NCI-H2081 (cell line): ENCODE results near the gene ADAM11.

ENCODE experiments used
- DNase-seq, 2 experiments: peaks; one replicate each; lab custom pipeline; 2025; lab: John Stamatoyannopoulos, UW

ADAM11 gene

DNA sequence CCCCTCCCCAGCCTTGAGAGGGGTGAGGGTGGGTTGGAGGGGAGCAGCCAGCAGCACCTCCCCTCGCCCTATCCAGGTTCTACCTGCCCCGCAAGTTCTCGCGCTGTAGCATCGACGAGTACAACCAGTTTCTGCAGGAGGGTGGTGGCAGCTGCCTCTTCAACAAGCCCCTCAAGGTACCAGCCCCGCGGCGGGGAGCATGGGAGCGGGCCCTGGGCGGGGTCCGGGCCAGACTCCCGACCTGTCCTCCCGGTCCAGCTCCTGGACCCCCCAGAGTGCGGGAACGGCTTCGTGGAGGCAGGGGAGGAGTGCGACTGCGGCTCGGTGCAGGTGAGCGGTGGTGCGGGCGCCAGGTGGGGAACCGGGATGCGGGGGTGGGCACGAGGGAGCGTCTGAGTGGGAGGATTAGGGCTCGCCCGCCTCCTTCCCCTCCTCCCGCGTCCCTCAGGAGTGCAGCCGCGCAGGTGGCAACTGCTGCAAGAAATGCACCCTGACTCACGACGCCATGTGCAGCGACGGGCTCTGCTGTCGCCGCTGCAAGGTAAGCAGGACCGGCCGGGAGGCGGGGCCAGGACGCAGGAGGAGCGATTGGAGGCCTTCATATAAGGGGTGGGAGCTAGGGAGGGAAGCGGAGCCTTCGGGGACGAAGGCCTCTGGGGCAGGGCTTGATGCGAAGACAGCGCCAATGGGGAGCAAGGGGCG, 16.5 kb downstream of the ADAM11 start:
- peak; percentile 99 to 100 for DNase-seq

DNA sequence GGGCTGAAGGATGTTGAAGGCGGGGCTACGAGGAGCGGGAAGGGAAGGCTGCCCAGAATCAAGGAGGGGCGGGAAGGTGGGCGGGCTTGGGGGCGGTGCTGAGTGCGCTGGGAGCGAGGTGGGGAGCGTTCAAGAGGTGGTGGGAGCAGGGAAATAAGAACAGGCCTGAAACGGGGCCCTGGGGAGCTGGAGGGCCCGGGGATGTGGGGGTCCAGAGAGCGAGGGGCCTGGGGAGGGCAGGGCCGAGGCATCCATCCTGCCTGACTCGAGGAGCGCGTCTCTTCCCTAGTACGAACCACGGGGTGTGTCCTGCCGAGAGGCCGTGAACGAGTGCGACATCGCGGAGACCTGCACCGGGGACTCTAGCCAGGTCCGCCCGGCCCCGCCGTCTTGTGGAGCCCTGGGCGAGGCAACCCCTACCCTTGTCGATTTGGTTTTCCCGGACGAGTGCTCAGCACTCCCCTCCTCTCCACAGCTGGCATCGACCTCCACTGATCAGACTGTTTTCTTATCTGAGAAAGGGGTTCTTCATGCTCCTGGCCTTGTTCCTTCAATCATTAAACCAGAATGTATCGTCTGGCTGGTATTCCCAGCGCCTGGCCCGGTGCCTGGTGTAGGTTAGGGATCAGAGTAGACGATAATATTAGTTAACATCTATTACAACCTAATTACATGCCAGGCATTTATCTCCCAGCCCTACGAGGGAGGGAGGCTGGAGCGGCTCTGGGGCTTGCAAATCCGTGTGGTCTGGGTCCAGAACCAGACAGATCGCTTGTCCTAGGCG, 17.2 kb downstream of the ADAM11 start:
- DNase-seq = peak in 1 of 2 experiments; percentile 64

- no peak for DNase-seq
These were observed 18.0 kb downstream of the ADAM11 start for GRCh38 chr17:44776628-44777393.

- no peak for DNase-seq
These were observed 18.9 kb downstream of the ADAM11 start for GRCh38 chr17:44777394-44778348.

DNA sequence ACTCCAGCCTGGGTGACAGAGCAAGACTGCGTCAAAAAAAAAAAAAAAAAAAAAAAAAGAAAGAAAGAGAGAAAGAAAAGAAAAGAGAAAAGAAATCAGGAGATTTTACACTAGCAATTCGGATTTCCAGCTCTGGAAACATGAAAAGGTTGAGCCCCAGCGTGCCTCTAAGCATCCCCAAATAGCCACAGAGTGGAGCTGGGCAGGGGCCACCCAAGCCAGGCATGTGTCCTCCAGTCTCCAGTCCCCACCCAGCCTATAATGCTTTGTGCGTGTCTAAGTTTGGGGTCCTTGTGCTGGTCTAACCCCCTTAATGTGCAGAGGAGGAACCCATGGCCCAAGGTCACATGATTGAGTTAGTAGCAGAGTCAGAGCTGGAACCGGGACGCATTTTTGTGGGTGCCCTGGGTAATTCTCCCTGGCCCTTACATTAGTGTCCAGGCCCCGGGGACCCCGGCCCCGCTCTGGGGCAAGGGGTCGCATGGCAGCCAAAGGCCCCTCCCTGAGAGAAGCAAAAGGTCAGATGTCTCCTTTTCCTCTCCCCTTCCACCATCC, 19.9 kb downstream of the ADAM11 start:
- DNase-seq = no peak

DNA sequence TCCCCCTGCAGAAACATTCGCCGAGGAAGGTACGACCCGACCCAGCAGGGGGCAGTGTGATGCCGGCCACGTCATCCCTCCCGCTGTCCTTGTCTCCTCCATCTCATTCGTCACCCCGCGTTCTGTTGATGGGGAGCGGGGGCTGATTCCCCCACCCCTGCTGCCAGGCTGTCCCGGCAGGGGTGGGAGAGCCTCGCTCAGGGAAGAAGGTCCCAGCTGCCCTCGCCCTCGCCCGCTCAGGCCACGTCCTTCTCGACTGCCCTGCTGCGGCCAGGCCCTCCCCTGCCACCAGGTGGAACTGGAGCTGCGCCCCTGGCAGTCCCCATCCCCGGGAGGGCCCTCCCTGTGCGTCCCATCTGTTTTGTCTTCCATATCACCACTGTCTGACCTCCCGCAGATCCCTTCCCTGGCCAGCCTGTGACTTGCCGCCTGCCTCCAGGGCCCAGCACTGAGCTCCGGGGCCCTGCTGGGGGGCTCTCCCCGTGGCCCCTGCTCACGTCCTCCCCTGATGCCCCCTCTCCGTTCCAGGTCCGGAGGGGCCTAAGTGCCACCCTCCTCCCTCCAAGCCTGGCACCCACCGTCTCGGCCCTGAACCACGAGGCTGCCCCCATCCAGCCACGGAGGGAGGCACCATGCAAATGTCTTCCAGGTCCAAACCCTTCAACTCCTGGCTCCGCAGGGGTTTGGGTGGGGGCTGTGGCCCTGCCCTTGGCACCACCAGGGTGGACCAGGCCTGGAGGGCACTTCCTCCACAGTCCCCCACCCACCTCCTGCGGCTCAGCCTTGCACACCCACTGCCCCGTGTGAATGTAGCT, 20.6 kb downstream of the ADAM11 start:
- peak; percentile 71 to 78 for DNase-seq

- DNase-seq = no peak
These were observed 21.4 kb downstream of the ADAM11 start for GRCh38 chr17:44780161-44780560.

- no peak for DNase-seq
These were observed 22.2 kb downstream of the ADAM11 start for GRCh38 chr17:44780845-44781480.

GRCh38 chr17:44781551-44782325, 22.9 kb downstream of the ADAM11 start:
- no peak for DNase-seq

DNA sequence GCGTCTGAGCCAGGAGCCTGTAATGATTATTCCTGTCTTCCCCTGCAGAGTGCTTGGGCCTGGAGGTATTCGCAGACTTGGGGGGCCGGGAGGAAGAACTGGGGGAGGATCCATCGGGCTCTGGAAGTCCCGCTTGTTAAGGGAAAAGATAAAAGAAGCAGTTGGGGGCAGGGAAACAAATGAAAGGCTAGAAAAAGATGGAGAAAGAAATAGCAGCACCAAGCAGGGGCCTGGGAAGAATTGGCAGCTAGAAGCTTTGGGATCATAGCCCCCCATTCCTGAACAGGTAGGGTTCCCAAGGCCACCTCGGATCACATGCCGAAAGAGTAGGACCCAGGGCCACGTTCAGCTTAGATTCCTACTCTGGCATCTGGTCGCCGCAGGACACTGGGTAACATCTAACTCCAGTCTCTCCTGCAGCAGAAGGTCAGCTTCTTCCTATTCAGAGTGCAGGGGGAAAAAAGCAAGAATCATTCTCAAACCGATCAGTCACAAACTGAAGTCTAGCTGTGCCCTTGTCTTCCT, 23.6 kb downstream of the ADAM11 start:
- no peak for DNase-seq

- no peak for DNase-seq
These were observed 27.1 kb downstream of the ADAM11 start for GRCh38 chr17:44785921-44786320.

GRCh38 chr17:44786551-44787081, 27.8 kb downstream of the ADAM11 start:
- no peak for DNase-seq

DNA sequence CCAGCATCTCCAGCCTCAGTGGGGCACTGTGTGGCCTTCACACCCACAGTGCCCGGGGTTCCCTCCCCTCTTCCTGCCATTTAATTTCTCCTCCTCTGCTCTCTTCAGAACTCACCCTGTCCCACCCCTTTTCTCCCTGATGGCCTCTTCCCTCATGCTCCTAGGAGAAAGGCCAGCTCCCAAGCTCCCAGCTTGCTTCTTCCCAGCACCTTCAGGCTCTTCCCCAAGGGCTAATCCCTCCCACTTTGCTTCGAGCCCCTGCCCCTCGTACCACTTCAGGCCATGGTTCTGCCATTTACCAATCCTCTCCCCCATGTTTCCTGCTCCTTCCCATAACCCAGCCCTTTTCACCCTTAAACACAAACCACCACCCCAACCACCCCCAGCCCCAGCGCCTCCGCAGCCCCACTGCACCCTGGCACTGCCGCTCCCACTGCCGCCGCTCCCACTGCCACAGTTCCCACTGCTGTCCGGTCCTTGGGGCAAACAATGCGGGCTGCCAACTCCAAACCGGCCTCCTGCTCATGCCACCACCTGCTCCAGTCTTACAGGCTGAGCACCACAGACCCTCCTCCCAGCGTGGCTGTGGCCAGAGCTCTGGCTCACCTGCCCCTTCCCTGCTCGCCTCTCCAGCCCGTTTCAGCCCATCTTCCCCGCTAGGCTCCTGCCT, 28.6 kb downstream of the ADAM11 start:
- no peak for DNase-seq

- DNase-seq = no peak
These were observed 29.4 kb downstream of the ADAM11 start for GRCh38 chr17:44788139-44788538.

- no peak for DNase-seq
These were observed 33.5 kb downstream of the ADAM11 start for GRCh38 chr17:44792276-44792675.

GRCh38 chr17:44793885-44794842, 35.4 kb downstream of the ADAM11 start:
- DNase-seq = no peak
